ENCODE results near the gene NKTR. TPM values are rescaled to one million over a fixed set of nuclear protein-coding genes. Genes with fewer than 3 reads are reported as not detected.

The NKTR gene
- total RNA-seq, 2 experiments from 2014 or later = 96.4 to 106 TPM

DNA sequence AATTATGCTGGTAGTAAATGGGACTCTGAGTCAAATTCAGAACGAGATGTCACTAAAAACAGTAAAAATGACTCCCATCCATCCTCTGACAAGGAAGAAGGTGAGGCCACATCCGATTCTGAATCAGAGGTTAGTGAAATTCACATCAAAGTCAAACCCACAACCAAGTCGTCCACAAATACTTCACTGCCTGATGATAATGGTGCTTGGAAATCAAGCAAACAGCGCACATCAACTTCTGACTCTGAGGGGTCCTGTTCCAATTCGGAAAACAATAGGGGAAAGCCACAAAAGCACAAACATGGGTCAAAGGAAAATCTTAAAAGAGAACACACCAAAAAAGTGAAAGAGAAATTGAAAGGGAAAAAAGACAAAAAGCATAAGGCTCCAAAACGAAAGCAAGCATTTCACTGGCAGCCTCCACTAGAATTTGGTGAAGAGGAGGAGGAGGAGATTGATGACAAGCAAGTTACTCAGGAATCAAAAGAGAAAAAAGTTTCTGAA, 37.9 kb downstream of the NKTR start:
- ChIA-PET POLR2A (no interaction called here), CTCF (interaction anchor here (1.3 kb wide), 1 partner anchor 14 kb away, joined by 4 read pairs; no protein-coding TSS in a partner anchor)
- H3K4me1 Mint-ChIP-seq = peaks cover 14% of the 10 kb centered on the region
- peaks cover 34% of the 10 kb centered on the region for H3K36me3 Mint-ChIP-seq (ENCODE audit: low read depth)
- no peaks in the 10 kb centered on the region for H3K9me3 Mint-ChIP-seq
- no peak overlapping the region for H3K4me3 Mint-ChIP-seq
- peak; percentile 71 for DNase-seq
- H3K27ac Mint-ChIP-seq = no peak overlapping the region
- H3K27me3 Mint-ChIP-seq = no peaks in the 10 kb centered on the region

DNA sequence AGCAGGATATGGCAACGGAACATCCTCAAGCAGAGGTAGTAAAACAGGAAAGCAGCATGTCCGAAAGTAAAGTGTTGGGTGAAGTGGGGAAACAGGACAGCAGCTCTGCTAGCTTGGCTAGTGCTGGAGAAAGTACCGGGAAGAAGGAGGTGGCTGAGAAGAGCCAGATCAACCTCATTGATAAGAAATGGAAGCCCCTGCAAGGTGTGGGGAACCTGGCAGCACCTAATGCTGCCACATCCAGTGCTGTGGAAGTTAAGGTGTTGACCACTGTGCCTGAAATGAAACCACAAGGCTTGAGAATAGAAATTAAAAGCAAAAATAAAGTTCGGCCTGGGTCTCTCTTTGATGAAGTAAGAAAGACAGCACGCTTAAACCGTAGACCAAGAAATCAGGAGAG, 38.7 kb downstream of the NKTR start:
- Mint-ChIP-seq H3K9me3 (no peaks in the 10 kb centered on the region), H3K4me3 (no peak overlapping the region), H3K27me3 (no peaks in the 10 kb centered on the region), H3K36me3 (ENCODE audit: low read depth) (peaks cover 31% of the 10 kb centered on the region), H3K4me1 (peaks cover 11% of the 10 kb centered on the region), H3K27ac (no peak overlapping the region)
- POLR2A ChIA-PET = no interaction called here
- CTCF ChIA-PET = no interaction called here
- DNase-seq = no peak

DNA sequence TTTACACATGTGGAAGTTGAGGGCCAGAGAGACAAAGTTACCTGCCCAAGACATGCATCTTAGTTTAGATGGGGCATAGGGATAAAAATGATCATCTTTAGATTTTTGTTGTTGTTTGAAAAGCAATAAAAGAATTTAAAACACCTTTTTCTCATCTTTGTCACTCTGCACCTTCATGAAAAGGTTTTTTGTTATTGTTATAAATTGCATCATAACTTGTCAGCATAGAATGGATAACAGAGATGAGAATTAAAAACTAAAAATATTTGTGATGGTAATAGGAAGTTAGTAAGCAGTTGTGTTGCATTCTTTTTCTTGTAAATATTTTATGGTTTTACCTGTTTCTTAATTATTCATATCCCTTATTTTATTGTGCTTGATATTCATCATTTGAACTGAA, 39.6 kb downstream of the NKTR start:
- ChIA-PET POLR2A (no interaction called here), CTCF (interaction anchor here (1.3 kb wide), 1 partner anchor 10 kb away, joined by 3 read pairs; no protein-coding TSS in a partner anchor)
- no peak overlapping the region for H3K27ac Mint-ChIP-seq
- H3K4me3 Mint-ChIP-seq = no peak overlapping the region
- H3K4me1 Mint-ChIP-seq = peaks cover 10% of the 10 kb centered on the region
- peaks cover 37% of the 10 kb centered on the region for H3K36me3 Mint-ChIP-seq (ENCODE audit: low read depth)
- H3K27me3 Mint-ChIP-seq = no peaks in the 10 kb centered on the region
- no peak for DNase-seq
- no peaks in the 10 kb centered on the region for H3K9me3 Mint-ChIP-seq

DNA sequence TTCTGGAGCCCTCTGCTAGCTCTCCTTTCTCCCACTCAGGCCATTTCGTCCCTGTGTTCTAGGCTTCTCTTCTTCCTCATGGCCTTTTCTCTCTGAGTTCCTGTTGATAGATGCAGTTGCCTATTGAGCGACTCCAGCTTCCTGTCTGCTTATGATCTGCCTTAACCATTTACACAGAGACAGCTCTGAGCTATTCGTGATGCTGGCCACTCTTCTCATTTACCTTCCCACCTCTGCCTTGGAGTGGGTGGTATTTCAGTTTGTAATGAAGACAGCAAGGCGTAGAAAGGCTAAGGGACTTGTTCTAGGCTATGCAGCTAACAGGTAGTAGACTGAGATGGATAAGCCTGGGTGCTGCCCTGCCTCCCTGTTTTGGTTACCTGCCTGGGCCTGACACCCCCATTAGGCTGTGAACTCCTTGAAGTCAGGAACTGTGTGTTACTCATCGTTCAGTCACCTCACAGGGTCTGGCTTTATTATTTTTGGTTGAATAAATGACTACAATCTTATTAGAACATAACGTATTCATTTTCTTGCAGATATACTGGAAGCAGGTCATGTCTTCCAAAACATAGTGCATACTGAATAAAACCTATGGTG, 40.4 kb downstream of the NKTR start:
- no peaks in the 10 kb centered on the region for H3K27me3 Mint-ChIP-seq
- H3K4me3 Mint-ChIP-seq = no peak overlapping the region
- ChIA-PET CTCF (interaction anchor here (1.3 to 2.3 kb wide), 2 partner anchors 10 to 11 kb away, joined by 3 to 12 read pairs; no protein-coding TSS in a partner anchor), POLR2A (no interaction called here)
- peak overlapping the region; percentile 77 for H3K27ac Mint-ChIP-seq
- DNase-seq = no peak
- peaks cover 9% of the 10 kb centered on the region for H3K4me1 Mint-ChIP-seq
- no peaks in the 10 kb centered on the region for H3K9me3 Mint-ChIP-seq
- H3K36me3 Mint-ChIP-seq (ENCODE audit: low read depth) = peaks cover 40% of the 10 kb centered on the region

DNA sequence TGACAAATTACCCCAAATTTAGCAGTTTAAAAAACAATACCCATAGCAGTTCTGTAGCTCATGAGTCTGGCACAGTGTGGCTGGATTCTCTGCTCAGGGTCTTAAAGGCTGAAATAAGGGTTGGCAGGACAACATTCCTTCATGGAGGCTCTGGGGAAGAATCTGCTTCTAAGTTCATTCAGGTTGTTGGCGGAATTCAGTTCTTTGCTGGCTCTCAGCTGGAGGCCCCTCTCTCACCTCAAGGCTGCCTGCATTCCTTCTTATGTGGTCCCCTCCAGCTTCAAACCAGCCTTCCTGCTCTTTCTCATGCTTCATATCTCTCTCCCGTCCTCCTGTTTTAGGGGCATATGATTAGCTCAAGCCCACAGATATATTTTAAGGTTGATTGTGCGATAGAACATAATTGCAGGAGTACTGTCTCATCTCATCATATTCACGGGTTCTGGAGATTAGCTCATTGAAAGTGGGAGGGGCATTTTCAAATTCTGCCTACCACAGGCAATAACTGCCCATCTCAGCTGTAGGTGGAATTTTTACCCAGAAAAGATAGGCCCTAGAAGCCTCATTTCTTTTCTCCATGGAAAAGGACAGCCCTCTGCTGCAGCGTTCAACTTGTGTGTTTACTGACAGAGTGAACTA, 47.5 kb downstream of the NKTR start:
- CTCF ChIA-PET = interaction anchor here (0.9 to 1.9 kb wide), 3 partner anchors 10 to 192 kb away, joined by 3 to 6 read pairs (median 4); no protein-coding TSS in a partner anchor
- Mint-ChIP-seq H3K4me3 (no peak overlapping the region), H3K27me3 (no peaks in the 10 kb centered on the region), H3K27ac (no peak overlapping the region), H3K9me3 (no peaks in the 10 kb centered on the region), H3K4me1 (peaks cover 22% of the 10 kb centered on the region), H3K36me3 (ENCODE audit: low read depth) (peaks cover 43% of the 10 kb centered on the region)
- no peak for DNase-seq
- POLR2A ChIA-PET = no interaction called here

DNA sequence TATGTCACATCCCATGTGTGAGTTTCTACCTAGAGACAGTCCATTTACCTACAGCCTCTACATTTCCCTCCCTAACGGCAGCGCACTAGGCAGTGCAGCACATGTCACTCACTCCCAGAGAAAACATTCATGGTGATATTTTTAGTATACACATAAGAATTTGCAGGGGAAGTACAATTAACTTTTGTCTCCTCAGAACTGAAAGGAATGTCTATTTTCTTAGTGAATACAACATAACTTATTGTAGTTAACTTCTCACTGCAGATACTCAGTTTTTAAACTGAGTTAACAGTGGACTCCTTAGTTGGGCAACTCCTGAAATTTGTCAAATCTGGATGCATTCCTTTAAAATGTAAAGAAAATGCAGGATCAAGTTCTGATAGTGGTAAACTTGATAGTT, 48.5 kb downstream of the NKTR start:
- CTCF ChIA-PET = interaction anchor here (1.6 to 1.9 kb wide), 2 partner anchors 8 to 13 kb away, joined by 4 to 6 read pairs; no protein-coding TSS in a partner anchor
- POLR2A ChIA-PET = no interaction called here
- H3K36me3 Mint-ChIP-seq (ENCODE audit: low read depth) = peaks cover 33% of the 10 kb centered on the region
- no peak overlapping the region for H3K27ac Mint-ChIP-seq
- DNase-seq = no peak
- H3K27me3 Mint-ChIP-seq = peaks cover 2% of the 10 kb centered on the region
- H3K4me3 Mint-ChIP-seq = no peak overlapping the region
- peaks cover 31% of the 10 kb centered on the region for H3K4me1 Mint-ChIP-seq
- H3K9me3 Mint-ChIP-seq = no peaks in the 10 kb centered on the region

DNA sequence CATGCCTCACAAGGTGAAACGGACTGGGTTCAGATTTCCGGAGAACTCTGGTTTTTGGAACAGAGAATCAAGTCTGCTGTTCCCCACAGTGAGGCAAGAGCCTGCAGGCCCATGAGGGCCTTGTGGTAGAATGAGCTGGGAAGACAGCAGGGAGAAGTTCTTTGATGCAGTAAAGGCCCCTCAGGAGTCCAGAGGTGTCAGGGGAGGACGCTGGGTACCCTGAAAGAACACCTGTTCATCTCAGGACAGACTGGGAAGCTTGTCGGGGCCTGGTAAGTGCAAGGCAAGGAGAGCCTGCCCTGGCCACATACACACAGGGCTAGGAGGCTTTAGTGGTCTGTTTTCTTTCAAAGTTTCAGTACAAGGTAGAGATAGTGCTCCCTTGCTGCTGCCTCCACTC, 49.3 kb downstream of the NKTR start:
- Mint-ChIP-seq H3K4me3 (no peak overlapping the region), H3K27ac (no peak overlapping the region), H3K36me3 (ENCODE audit: low read depth) (peaks cover 28% of the 10 kb centered on the region), H3K27me3 (peaks cover 2% of the 10 kb centered on the region), H3K4me1 (peaks cover 31% of the 10 kb centered on the region), H3K9me3 (no peaks in the 10 kb centered on the region)
- DNase-seq = no peak
- CTCF ChIA-PET = interaction anchor here (1.3 kb wide), 1 partner anchor 12 kb away, joined by 4 read pairs; no protein-coding TSS in a partner anchor
- POLR2A ChIA-PET = no interaction called here

DNA sequence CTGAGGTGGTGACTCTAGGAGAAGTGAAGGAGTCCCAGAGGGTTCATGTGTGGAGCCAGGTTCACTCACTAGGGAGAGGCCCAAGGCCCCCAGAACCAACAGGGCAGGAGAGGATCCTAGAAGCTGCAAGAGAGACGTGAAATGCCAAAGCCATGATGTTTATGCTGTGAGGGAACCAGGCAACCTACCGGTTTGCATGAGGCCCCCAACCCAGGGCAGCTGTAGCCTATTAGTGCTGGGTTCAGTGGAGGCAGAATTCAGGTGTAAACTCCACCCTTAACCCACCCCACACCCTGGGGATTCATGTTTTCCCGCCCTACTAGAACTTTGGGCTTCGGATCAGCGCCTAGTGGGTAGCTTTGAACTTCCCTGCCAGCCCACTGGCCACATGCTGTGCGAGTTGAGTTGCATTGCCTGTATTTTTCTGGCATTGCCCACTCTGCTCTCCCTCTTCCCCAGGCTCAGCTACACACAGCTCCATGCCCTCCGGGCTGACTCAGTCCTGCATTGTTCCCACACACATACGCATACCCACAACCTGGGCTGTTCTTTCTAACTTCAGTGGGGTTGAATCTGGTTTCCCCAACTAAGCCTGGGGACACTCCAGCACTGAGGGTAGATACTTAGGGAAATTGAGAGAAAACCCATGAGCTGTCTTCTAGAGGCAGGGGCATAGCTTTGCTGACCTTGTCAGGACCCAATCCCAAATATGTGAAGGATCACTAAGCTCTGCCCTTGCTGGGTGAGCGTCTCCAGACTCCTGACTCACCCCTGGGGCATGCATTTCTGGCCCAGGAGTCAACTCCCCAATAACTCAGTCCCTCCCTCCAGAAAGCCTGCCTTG, 51.0 kb downstream of the NKTR start:
- Mint-ChIP-seq H3K4me3 (no peak overlapping the region), H3K4me1 (peaks cover 31% of the 10 kb centered on the region), H3K27ac (no peak overlapping the region), H3K36me3 (ENCODE audit: low read depth) (peaks cover 20% of the 10 kb centered on the region), H3K9me3 (no peaks in the 10 kb centered on the region), H3K27me3 (peaks cover 2% of the 10 kb centered on the region)
- ChIA-PET CTCF (interaction anchor here (1.3 to 2.3 kb wide), 3 partner anchors 9 to 11 kb away, joined by 4 to 12 read pairs (median 6); no protein-coding TSS in a partner anchor), POLR2A (interaction anchor here (0.9 kb wide), 1 partner anchor 61 kb away, joined by 3 read pairs; the partner anchor contains the start of gene SS18L2)
- no peak for DNase-seq

DNA sequence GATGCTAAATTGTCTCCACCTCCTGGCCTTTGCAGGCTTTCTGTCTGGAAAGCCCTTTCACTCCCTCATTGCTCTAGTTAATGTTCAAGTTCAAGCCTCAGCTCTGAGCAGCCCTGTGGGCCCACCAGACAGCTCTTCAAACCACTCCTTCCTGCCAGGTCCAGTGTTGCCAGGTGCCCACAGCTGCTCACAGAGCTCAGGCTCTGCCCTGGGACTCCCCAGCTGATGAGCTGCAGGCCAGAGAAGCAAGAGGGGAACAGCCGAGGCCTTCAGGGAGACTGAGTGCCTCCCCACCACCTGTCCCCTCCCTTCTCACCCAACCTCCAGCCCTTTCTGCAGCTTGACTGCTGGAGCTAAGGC, 51.7 kb downstream of the NKTR start:
- H3K27ac Mint-ChIP-seq = peak overlapping the region; percentile 31
- H3K4me3 Mint-ChIP-seq = no peak overlapping the region
- DNase-seq = no peak
- H3K36me3 Mint-ChIP-seq (ENCODE audit: low read depth) = peaks cover 14% of the 10 kb centered on the region
- POLR2A ChIA-PET = interaction anchor here (0.9 kb wide), 1 partner anchor 62 kb away, joined by 3 read pairs; the partner anchor contains the start of gene SS18L2
- peaks cover 25% of the 10 kb centered on the region for H3K4me1 Mint-ChIP-seq
- CTCF ChIA-PET = interaction anchor here (1.4 to 2.3 kb wide), 2 partner anchors 10 kb away, joined by 6 to 12 read pairs; no protein-coding TSS in a partner anchor
- H3K9me3 Mint-ChIP-seq = no peaks in the 10 kb centered on the region
- H3K27me3 Mint-ChIP-seq = peaks cover 2% of the 10 kb centered on the region

DNA sequence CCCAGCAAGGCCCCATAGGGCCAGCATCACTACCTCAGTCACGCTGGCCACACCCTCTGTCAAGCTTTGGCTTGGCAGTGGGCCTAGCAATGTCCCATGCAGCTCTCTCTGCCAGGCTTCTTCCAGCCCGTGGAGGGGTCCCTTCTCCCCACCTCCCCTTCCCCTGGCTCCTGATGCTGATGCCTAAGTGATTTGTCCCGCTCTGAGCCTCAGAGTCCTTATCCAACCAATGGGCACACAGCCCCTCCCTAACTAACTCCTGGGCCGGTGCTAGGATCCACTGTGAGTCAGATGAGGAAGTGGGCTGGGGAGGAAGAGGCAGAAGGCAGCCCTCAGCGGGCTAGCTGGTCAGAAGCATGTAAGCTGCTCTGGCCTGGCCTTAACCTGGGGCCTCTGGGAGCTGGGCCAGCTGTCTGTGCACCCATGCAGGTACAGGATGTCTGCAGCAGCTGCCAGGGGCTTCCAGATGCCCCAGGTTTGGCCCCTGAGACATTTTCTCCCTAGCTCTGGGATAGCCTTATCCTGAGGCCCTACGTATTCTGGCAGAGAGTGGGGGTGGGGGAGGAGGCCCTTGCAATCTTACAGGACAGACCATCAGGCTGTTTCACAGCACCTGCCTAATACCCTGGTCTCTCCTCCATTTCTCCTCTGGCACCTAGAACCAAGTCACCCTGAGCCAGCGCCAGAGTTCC, 52.3 kb downstream of the NKTR start:
- ChIA-PET CTCF (interaction anchor here (0.9 to 2.3 kb wide), 3 partner anchors 9 to 35 kb away, joined by 3 to 12 read pairs (median 6); no protein-coding TSS in a partner anchor), POLR2A (no interaction called here)
- Mint-ChIP-seq H3K9me3 (no peaks in the 10 kb centered on the region), H3K4me1 (peaks cover 23% of the 10 kb centered on the region), H3K27me3 (peaks cover 2% of the 10 kb centered on the region), H3K36me3 (ENCODE audit: low read depth) (peaks cover 12% of the 10 kb centered on the region), H3K4me3 (peak overlapping the region; percentile 41), H3K27ac (peak overlapping the region; percentile 48)
- DNase-seq = no peak

DNA sequence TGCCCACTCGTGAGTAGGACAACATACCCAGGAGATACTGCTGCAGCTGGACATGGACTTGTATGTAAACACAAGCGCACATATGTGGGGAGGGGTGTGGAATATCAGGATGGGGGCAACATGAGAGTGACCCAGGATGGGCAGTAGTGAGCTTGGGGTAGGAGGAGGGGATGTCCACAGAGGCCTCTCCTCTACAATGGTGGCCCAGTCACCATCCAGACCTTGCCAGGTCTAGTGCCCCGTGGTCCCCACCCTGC, 52.7 kb downstream of the NKTR start:
- Mint-ChIP-seq H3K4me3 (peak overlapping the region; percentile 41), H3K4me1 (peaks cover 20% of the 10 kb centered on the region), H3K9me3 (no peaks in the 10 kb centered on the region), H3K27me3 (peaks cover 2% of the 10 kb centered on the region), H3K27ac (peak overlapping the region; percentile 48), H3K36me3 (ENCODE audit: low read depth) (peaks cover 8% of the 10 kb centered on the region)
- CTCF ChIA-PET = interaction anchor here (0.9 to 2.3 kb wide), 2 partner anchors 11 to 34 kb away, joined by 3 to 12 read pairs; no protein-coding TSS in a partner anchor
- no peak for DNase-seq
- POLR2A ChIA-PET = no interaction called here

DNA sequence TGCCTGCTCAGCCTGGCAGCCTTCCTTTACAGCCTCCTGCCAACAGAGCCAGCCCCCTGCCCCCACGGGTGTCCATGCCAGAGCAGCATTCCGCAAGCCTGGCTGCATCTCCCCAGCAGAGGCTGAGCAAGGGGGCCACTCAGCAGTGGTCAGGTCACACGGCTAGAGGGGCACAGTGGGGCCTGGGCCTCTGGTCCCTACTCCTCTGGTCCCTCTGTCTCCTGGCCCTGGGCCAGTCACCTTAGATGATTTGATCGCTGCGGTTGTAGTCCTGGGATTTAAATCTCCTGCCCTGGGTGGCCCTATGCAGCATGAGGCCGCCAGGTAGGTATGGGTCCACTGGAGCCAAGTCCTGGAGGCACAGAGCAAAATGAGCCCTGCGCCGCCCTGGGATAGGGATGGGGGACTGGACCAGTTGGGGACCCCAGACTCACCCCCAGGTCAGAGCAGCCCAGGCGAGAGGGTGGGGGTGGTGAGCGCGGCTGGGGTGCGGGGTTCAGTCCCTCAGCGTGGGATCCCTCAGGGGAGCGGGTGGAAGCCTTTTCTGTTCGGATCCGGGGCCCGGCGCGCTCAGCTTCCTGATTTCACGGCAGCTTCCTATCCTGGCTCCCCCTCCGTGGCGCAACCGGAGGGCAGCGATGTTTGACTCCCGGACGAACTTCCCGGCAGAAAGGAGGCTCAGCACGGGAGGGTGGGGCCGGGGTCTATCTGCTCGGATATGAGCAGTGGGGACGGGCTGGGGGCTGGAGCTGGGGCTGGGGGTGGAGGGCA, 53.3 kb downstream of the NKTR start, which contains the start of gene ZBTB47:
Gene ZBTB47 (plus strand): TSS at position 138 of the 771 bp plus-strand sequence. CDS start 4,659 bp downstream, outside the sequence.
- Mint-ChIP-seq H3K4me1 (peaks cover 20% of the 10 kb centered on the region), H3K9me3 (no peaks in the 10 kb centered on the region), H3K4me3 (peak within 1 kb of the TSS; percentile 69), H3K36me3 (ENCODE audit: low read depth) (peaks cover 6% of the 10 kb centered on the region), H3K27ac (peak within 1 kb of the TSS; percentile 54), H3K27me3 (peaks cover 2% of the 10 kb centered on the region)
- ChIA-PET CTCF (interaction anchor here (0.7 to 1.0 kb wide), 2 partner anchors 21 to 90 kb away, joined by 3 read pairs; no protein-coding TSS in a partner anchor), POLR2A (no interaction called here)
- no peak for DNase-seq
